ENCODE data around the gene SERPINA6.

DNA sequence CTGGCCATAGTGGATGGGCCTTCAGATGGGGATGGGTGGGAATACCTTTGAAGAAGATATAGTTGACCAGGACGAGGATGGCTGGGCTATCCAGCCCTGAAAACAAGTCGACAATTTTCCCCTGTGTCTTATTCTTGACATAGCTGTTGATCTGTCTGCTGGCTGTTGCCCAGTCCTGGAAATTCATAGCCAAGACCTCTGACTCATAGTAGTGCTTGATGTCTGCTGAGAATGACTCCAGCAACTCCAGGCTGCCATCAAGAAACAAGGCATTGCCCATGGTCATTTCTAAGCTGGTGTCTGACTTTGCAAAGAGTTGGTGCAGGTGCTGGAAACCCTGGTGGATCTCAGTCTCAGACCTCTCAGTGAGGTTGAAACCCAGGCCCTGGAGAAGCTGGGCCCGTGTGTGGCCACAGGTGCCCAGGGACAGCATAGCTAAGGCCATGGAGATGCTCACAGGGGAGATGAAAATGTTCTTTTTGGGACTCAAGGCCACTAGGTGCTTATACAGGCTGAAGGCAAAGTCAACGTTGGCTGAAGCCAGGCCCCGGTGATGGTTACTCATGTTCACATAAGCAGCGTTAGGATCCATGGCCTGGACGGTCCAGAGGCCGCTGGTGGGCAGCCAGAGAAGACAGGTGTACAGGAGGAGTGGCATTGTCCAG is 9.0 kb downstream of the SERPINA6 start:
- TF ChIP-seq, protein P1, sequence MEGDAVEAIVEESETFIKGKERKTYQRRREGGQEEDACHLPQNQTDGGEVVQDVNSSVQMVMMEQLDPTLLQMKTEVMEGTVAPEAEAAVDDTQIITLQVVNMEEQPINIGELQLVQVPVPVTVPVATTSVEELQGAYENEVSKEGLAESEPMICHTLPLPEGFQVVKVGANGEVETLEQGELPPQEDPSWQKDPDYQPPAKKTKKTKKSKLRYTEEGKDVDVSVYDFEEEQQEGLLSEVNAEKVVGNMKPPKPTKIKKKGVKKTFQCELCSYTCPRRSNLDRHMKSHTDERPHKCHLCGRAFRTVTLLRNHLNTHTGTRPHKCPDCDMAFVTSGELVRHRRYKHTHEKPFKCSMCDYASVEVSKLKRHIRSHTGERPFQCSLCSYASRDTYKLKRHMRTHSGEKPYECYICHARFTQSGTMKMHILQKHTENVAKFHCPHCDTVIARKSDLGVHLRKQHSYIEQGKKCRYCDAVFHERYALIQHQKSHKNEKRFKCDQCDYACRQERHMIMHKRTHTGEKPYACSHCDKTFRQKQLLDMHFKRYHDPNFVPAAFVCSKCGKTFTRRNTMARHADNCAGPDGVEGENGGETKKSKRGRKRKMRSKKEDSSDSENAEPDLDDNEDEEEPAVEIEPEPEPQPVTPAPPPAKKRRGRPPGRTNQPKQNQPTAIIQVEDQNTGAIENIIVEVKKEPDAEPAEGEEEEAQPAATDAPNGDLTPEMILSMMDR (IDR thresholded peaks at IDR 0.05) = no peak
- no peak for TF ChIP-seq POLR2A (IDR thresholded peaks at IDR 0.05; ENCODE audit: low read depth)
- TF ChIP-seq POLR2AphosphoS5 (IDR thresholded peaks at IDR 0.05) = no peak
- TF ChIP-seq EP300 (IDR thresholded peaks at IDR 0.05) = no peak
